ENCODE data around the gene HELZ. TPM values are rescaled to one million over a fixed set of nuclear protein-coding genes. Genes with fewer than 3 reads are reported as not detected.

The HELZ gene
- total RNA-seq, 1 donor from 2014 or later = 44.9 TPM

DNA sequence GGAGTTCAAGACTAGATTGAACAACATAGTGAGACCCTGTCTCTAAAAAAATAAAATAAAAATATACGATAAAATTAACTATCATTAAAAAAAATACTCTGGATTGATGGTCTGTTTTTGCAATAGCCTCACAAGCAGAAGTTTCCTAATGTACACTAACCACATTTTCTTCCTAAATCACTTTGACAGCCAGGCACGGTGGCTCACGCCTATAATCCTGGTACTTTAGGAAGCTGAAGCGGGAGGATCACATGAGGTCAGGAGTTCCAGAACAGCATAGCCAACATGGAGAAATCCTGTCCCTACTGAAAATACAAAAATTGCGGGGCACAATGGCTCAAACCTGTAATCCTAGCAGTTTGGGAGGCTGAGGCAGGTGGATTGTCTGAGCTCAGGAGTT, 64.7 kb downstream of the HELZ start:
- H3K27me3 Mint-ChIP-seq (ENCODE audit: insufficient read depth, low read depth) = no peaks in the 10 kb centered on the region
- no peaks in the 10 kb centered on the region for H3K4me1 Mint-ChIP-seq
- no peak overlapping the region for H3K27ac ChIP-seq
- H3K27me3 ChIP-seq = no peaks in the 10 kb centered on the region
- H3K9ac ChIP-seq = no peak overlapping the region
- H3K79me2 ChIP-seq (ENCODE audit: low read depth) = no peaks in the 10 kb centered on the region
- H3K9me3 Mint-ChIP-seq = no peaks in the 10 kb centered on the region
- DNase-seq (ENCODE audit: low spot score) = no peak
- no peaks in the 10 kb centered on the region for H3K36me3 ChIP-seq
- no peak for TF ChIP-seq EZH2phosphoT487 (IDR thresholded peaks at IDR 0.05)
- TF ChIP-seq, protein P1, sequence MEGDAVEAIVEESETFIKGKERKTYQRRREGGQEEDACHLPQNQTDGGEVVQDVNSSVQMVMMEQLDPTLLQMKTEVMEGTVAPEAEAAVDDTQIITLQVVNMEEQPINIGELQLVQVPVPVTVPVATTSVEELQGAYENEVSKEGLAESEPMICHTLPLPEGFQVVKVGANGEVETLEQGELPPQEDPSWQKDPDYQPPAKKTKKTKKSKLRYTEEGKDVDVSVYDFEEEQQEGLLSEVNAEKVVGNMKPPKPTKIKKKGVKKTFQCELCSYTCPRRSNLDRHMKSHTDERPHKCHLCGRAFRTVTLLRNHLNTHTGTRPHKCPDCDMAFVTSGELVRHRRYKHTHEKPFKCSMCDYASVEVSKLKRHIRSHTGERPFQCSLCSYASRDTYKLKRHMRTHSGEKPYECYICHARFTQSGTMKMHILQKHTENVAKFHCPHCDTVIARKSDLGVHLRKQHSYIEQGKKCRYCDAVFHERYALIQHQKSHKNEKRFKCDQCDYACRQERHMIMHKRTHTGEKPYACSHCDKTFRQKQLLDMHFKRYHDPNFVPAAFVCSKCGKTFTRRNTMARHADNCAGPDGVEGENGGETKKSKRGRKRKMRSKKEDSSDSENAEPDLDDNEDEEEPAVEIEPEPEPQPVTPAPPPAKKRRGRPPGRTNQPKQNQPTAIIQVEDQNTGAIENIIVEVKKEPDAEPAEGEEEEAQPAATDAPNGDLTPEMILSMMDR (IDR thresholded peaks at IDR 0.05) = no peak
- no peak for TF ChIP-seq EZH2 (IDR thresholded peaks at IDR 0.05)
- H3K4me2 ChIP-seq = no peak overlapping the region
- H2AFZ ChIP-seq (replicated peaks) = no peak overlapping the region
- H3K36me3 Mint-ChIP-seq = no peaks in the 10 kb centered on the region
- no peaks in the 10 kb centered on the region for H3K9me3 ChIP-seq (ENCODE audit: low read depth)
- no peak overlapping the region for H3K27ac Mint-ChIP-seq
- H3F3A ChIP-seq (ENCODE audit: low read depth) = no peaks in the 10 kb centered on the region
- no peaks in the 10 kb centered on the region for H4K20me1 ChIP-seq (ENCODE audit: low read depth)
- H3K4me1 ChIP-seq = no peaks in the 10 kb centered on the region
- H3K4me3 ChIP-seq = no peak overlapping the region
- H3K4me3 Mint-ChIP-seq = no peak overlapping the region

DNA sequence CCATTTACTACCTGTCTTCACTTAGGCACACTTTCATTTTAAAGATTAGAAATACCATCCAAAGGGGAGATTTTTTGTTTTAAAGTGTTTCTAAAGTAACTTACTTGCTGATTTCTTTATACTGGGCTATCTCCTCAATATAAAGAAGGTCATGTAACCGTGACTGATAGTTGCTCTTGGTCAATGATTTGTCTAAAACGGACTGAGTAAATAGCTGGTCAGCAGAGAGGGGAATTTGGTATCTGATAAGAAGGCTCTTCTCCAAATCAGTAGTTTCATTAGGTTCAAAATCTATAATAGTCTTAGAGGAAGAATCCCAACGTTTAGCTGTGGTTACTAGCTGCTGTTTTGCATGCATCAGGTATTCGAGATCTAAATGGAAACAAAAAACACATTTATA, 66.4 kb downstream of the HELZ start:
- H3K4me2 ChIP-seq = no peak overlapping the region
- H3K27ac ChIP-seq = no peak overlapping the region
- H3K9ac ChIP-seq = no peak overlapping the region
- Mint-ChIP-seq H3K27ac (no peak overlapping the region), H3K27me3 (ENCODE audit: insufficient read depth, low read depth) (no peaks in the 10 kb centered on the region), H3K4me3 (no peak overlapping the region), H3K36me3 (no peaks in the 10 kb centered on the region), H3K9me3 (no peaks in the 10 kb centered on the region), H3K4me1 (no peaks in the 10 kb centered on the region)
- H2AFZ ChIP-seq (replicated peaks) = no peak overlapping the region
- H3F3A ChIP-seq (ENCODE audit: low read depth) = no peaks in the 10 kb centered on the region
- no peaks in the 10 kb centered on the region for H3K36me3 ChIP-seq
- no peaks in the 10 kb centered on the region for H4K20me1 ChIP-seq (ENCODE audit: low read depth)
- no peaks in the 10 kb centered on the region for H3K9me3 ChIP-seq (ENCODE audit: low read depth)
- H3K79me2 ChIP-seq (ENCODE audit: low read depth) = no peaks in the 10 kb centered on the region
- H3K27me3 ChIP-seq = no peaks in the 10 kb centered on the region
- no peak for DNase-seq (ENCODE audit: low spot score)
- no peaks in the 10 kb centered on the region for H3K4me1 ChIP-seq
- TF ChIP-seq EZH2phosphoT487 (IDR thresholded peaks at IDR 0.05) (no peak), EZH2 (IDR thresholded peaks at IDR 0.05) (no peak)
- TF ChIP-seq, protein P1 (IDR thresholded peaks at IDR 0.05) = no peak
- H3K4me3 ChIP-seq = no peak overlapping the region

DNA sequence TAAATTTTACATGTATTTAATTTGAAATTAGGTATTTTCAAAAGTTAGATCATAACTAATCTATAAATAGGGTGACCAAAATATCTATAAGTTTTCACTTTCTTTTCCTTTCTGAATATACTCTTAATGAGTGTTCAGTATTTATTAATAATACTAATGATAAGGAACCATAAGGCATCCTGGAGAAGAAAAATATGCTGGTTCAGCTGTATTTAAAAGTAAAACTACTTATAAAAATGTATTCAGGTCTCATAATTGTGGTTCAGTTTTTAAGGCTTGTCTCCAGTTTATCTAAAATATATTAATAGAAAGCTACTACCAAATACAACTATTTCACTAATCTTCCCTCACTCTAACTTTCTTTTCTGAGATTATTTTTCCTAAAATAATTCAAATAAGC, 67.3 kb downstream of the HELZ start:
- Histone ChIP-seq H2AFZ (replicated peaks) (no peak overlapping the region), H4K20me1 (ENCODE audit: low read depth) (no peaks in the 10 kb centered on the region), H3K27me3 (no peaks in the 10 kb centered on the region), H3K79me2 (ENCODE audit: low read depth) (no peaks in the 10 kb centered on the region), H3K27ac (no peak overlapping the region), H3K36me3 (no peaks in the 10 kb centered on the region), H3F3A (ENCODE audit: low read depth) (no peaks in the 10 kb centered on the region), H3K9ac (no peak overlapping the region), H3K9me3 (ENCODE audit: low read depth) (no peaks in the 10 kb centered on the region), H3K4me3 (no peak overlapping the region), H3K4me1 (no peaks in the 10 kb centered on the region), H3K4me2 (no peak overlapping the region)
- no peaks in the 10 kb centered on the region for H3K27me3 Mint-ChIP-seq (ENCODE audit: insufficient read depth, low read depth)
- no peaks in the 10 kb centered on the region for H3K36me3 Mint-ChIP-seq
- H3K4me3 Mint-ChIP-seq = no peak overlapping the region
- no peaks in the 10 kb centered on the region for H3K9me3 Mint-ChIP-seq
- no peak for DNase-seq (ENCODE audit: low spot score)
- TF ChIP-seq, protein P1 (IDR thresholded peaks at IDR 0.05) = no peak
- TF ChIP-seq EZH2phosphoT487 (IDR thresholded peaks at IDR 0.05) = no peak
- no peak for TF ChIP-seq EZH2 (IDR thresholded peaks at IDR 0.05)
- no peaks in the 10 kb centered on the region for H3K4me1 Mint-ChIP-seq
- no peak overlapping the region for H3K27ac Mint-ChIP-seq
